ENCODE data around the gene LENEP.

DNA sequence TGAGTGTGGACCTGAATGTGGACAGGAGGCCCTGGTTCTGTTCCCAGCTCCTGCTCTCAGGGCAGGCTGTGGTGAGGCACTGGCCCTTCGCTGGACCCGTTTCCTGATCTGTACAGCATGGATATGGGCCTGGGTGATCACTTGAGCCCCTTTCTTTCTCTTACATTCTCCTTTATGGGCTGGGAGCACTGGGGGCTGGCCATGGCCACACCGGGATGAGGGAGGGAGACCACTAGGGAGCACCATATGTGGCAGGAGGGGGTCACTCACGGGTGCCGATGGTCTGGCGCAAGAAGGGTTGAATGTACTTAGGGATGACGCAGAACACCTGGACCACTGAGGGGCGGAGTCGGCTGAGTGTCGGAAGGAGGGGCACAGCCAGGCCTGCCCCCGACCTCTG, 37.5 kb downstream of the LENEP start:
- TF ChIP-seq POLR2A (IDR thresholded peaks at IDR 0.05) (no peak), EP300 (IDR thresholded peaks at IDR 0.05; ENCODE audit: low read depth) (no peak), POLR2AphosphoS5 (IDR thresholded peaks at IDR 0.05) (no peak)
- TF ChIP-seq, protein P1, sequence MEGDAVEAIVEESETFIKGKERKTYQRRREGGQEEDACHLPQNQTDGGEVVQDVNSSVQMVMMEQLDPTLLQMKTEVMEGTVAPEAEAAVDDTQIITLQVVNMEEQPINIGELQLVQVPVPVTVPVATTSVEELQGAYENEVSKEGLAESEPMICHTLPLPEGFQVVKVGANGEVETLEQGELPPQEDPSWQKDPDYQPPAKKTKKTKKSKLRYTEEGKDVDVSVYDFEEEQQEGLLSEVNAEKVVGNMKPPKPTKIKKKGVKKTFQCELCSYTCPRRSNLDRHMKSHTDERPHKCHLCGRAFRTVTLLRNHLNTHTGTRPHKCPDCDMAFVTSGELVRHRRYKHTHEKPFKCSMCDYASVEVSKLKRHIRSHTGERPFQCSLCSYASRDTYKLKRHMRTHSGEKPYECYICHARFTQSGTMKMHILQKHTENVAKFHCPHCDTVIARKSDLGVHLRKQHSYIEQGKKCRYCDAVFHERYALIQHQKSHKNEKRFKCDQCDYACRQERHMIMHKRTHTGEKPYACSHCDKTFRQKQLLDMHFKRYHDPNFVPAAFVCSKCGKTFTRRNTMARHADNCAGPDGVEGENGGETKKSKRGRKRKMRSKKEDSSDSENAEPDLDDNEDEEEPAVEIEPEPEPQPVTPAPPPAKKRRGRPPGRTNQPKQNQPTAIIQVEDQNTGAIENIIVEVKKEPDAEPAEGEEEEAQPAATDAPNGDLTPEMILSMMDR (IDR thresholded peaks at IDR 0.05) = no peak

Measured in transverse colon (tissue), 4 donors.